HepG2 (cell line): Measurements from ENCODE around the gene ZNF865. TPM values are rescaled to one million over a fixed set of nuclear protein-coding genes. Genes with fewer than 3 reads are reported as not detected.

Experiments
- EHMT2 ChIP-seq: fragments of 200-600 bp; sonication (generic); IDR thresholded peaks from 2 replicates; pipeline ENCODE4 v1.7.0; 2017; ENCODE audit warnings: antibody characterized with exemption, low read depth, low read length, borderline replicate concordance
- NFE2 ChIP-seq: sonication (generic); formaldehyde crosslinking; IDR thresholded peaks from 2 replicates; pipeline ENCODE4 v1.4.0; 2020; ENCODE audit warnings: missing genetic modification reagents
- NFKB2 ChIP-seq: sonication (generic); formaldehyde crosslinking; IDR thresholded peaks from 2 replicates; pipeline ENCODE4 v1.4.0; 2020; ENCODE audit warnings: missing genetic modification reagents, borderline replicate concordance
- REPIN1 ChIP-seq: sonication (generic); formaldehyde crosslinking; IDR thresholded peaks from 2 replicates; pipeline ENCODE4 v1.8.0; 2022; ENCODE audit warnings: missing genetic modification reagents, low read depth, mild to moderate bottlenecking, borderline replicate concordance
- RXRB ChIP-seq: IDR thresholded peaks from 2 replicates; pipeline ENCODE4 v1.6.1; 2016; ENCODE audit warnings: borderline replicate concordance, missing genetic modification reagents, missing compliant biosample characterization
- SIX1 ChIP-seq: sonication (generic); formaldehyde crosslinking; IDR thresholded peaks from 2 replicates; pipeline ENCODE4 v1.4.0; 2020; ENCODE audit warnings: missing genetic modification reagents, borderline replicate concordance
- SRF ChIP-seq: IDR thresholded peaks from 2 replicates; pipeline ENCODE4 v1.6.1; 2011; ENCODE audit warnings: mild to moderate bottlenecking, low read depth, low read length, moderate library complexity
- STAG1 ChIP-seq: sonication (generic); formaldehyde crosslinking; IDR thresholded peaks from 2 replicates; pipeline ENCODE4 v1.4.0; 2020; ENCODE audit warnings: missing genetic modification reagents
- THRA ChIP-seq: sonication (generic); formaldehyde crosslinking; IDR thresholded peaks from 2 replicates; pipeline ENCODE4 v1.4.0; 2020; ENCODE audit warnings: missing genetic modification reagents, borderline replicate concordance
- ZBTB2 ChIP-seq: sonication (generic); formaldehyde crosslinking; IDR thresholded peaks from 2 replicates; pipeline ENCODE4 v1.8.0; 2022; ENCODE audit warnings: low read depth, missing genetic modification reagents
- ZFP82 ChIP-seq: sonication (generic); formaldehyde crosslinking; IDR thresholded peaks from 2 replicates; pipeline ENCODE4 v1.5.1; 2020; ENCODE audit warnings: mild to moderate bottlenecking, missing genetic modification reagents, borderline replicate concordance
- ZNF138 ChIP-seq: sonication (generic); formaldehyde crosslinking; IDR thresholded peaks from 2 replicates; pipeline ENCODE4 v1.5.0; 2020; ENCODE audit warnings: mild to moderate bottlenecking, low read depth, missing genetic modification reagents
- ZNF382 ChIP-seq: sonication (generic); formaldehyde crosslinking; IDR thresholded peaks from 2 replicates; pipeline ENCODE4 v1.5.0; 2020; ENCODE audit warnings: missing genetic modification reagents, mild to moderate bottlenecking, borderline replicate concordance
- ZSCAN20 ChIP-seq: sonication (generic); formaldehyde crosslinking; IDR thresholded peaks from 2 replicates; pipeline ENCODE4 v1.4.0; 2020; ENCODE audit warnings: missing genetic modification reagents, mild to moderate bottlenecking, borderline replicate concordance
- ZSCAN31 ChIP-seq: sonication (generic); formaldehyde crosslinking; IDR thresholded peaks from 2 replicates; pipeline ENCODE4 v1.5.0; 2020; ENCODE audit warnings: low read depth, mild to moderate bottlenecking, missing genetic modification reagents
- polyA plus RNA-seq, 8 experiments: library from polyadenylated mRNA; depleted of rRNA in 3 of 8; stranded (reverse) in 7 of 8; unstranded in 1 of 8; fragments of >200 nt; fragmentation: Illumina TruSeq in 4 of 8; extraction: Trizol in 4 of 8; gene quantifications; 2 replicates each; pipeline versions ENCODE4 v1.2.1 to v1.2.3, GENCODE V29; 2011 to 2016; ENCODE audit warnings: low read depth in 4 of 8, missing spikeins in 1 of 8, mixed read lengths in 1 of 8; ENCODE audit not compliant: insufficient read depth in 1 of 8
- total RNA-seq, 5 experiments: library from RNA; depleted of rRNA; stranded (reverse); fragments of >200 nt; fragmentation: Illumina TruSeq; extraction: Trizol; gene quantifications; 2 replicates each; pipeline ENCODE4 v1.2.3, GENCODE V29; 2016; ENCODE audit warnings: low read depth in 1 of 5
- TF ChIP-seq, protein P1 (sequence below): sonication (generic); formaldehyde crosslinking; IDR thresholded peaks from 2 replicates; pipeline ENCODE4 v1.4.0; 2020; ENCODE audit warnings: mild to moderate bottlenecking, low read depth, missing genetic modification reagents
- TF ChIP-seq, protein P2 (sequence below): fragments of 450-650 bp; IDR thresholded peaks from 2 replicates; pipeline ENCODE4 v1.6.1; 2016
- TF ChIP-seq, protein P3 (sequence below): sonication (generic); formaldehyde crosslinking; IDR thresholded peaks from 2 replicates; pipeline ENCODE4 v1.4.0; 2020; ENCODE audit warnings: low read depth, mild to moderate bottlenecking, missing genetic modification reagents
- TF ChIP-seq, protein P4 (sequence below): sonication (generic); formaldehyde crosslinking; IDR thresholded peaks from 2 replicates; pipeline ENCODE4 v1.4.0; 2020; ENCODE audit warnings: missing genetic modification reagents

ZNF865 gene
- total and polyA plus RNA-seq, 2 of the 13 experiments (the other 11 are each of a cell fraction or from before 2014, with no cell fraction given): 0.93 to 1.0 TPM

DNA sequence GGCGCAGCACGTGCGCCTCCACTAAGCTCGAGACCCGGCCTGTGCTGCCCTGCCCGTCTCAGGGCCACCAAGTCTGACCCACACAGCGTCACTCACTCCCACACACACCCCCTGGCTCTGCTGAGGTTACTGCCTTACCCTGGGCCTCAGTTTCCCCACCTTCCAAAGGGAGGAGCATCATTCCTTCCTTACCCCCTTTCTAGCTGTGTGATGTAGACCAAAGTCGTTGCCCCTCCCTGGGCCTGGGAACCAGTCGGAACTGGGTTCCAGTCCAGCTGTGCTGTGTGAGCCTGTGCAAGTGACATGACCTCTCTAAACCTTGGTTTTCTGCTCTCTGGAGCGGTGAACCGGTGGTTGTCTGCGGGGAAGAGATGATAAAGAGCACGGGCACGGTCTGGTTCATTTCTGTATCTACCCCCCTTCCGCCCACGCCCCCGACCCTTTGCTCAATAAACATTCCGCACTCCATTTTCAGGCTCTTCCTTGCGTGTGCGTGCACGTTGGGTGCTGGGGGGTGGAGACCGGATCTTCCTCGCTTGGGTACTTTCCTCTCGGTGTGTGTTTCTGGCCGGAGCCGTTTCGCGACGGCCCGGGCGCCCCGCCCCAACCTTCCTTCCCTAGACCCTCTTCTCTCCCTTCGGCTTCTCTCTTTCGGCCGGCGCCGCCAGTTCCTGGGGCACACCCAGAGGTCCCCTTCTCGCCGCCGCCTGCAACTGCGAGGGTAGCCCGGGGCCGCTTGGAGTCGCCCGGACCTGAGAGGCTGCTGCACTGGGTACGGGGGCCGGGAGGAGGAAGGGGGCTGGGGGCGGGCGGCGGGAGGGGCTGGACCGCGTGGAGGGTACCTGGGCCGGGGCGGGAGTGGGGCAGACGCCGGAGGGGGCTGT is 37.8 kb downstream of the ZNF865 start, which contains the start of gene ZNF581 (continued):
- TF ChIP-seq NFKB2 (CRISPR knock-in tag): no peak; the same call in 1 of the 2 replicates
- TF ChIP-seq, protein P1, sequence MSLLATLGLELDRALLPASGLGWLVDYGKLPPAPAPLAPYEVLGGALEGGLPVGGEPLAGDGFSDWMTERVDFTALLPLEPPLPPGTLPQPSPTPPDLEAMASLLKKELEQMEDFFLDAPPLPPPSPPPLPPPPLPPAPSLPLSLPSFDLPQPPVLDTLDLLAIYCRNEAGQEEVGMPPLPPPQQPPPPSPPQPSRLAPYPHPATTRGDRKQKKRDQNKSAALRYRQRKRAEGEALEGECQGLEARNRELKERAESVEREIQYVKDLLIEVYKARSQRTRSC (CRISPR knock-in tag): 0 out of 2 replicates have a peak, but pooled peaks have one; percentile 33
- TF ChIP-seq, protein P2, sequence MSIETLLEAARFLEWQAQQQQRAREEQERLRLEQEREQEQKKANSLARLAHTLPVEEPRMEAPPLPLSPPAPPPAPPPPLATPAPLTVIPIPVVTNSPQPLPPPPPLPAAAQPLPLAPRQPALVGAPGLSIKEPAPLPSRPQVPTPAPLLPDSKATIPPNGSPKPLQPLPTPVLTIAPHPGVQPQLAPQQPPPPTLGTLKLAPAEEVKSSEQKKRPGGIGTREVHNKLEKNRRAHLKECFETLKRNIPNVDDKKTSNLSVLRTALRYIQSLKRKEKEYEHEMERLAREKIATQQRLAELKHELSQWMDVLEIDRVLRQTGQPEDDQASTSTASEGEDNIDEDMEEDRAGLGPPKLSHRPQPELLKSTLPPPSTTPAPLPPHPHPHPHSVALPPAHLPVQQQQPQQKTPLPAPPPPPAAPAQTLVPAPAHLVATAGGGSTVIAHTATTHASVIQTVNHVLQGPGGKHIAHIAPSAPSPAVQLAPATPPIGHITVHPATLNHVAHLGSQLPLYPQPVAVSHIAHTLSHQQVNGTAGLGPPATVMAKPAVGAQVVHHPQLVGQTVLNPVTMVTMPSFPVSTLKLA: peak; percentile 19; the same call in 1 of the 2 replicates
- no peak; the same call in 1 of the 2 replicates for TF ChIP-seq ZFP82 (CRISPR knock-in tag)
- TF ChIP-seq ZSCAN31: 0 out of 2 replicates have a peak, but pooled peaks have one; percentile 58
- TF ChIP-seq, protein P3, sequence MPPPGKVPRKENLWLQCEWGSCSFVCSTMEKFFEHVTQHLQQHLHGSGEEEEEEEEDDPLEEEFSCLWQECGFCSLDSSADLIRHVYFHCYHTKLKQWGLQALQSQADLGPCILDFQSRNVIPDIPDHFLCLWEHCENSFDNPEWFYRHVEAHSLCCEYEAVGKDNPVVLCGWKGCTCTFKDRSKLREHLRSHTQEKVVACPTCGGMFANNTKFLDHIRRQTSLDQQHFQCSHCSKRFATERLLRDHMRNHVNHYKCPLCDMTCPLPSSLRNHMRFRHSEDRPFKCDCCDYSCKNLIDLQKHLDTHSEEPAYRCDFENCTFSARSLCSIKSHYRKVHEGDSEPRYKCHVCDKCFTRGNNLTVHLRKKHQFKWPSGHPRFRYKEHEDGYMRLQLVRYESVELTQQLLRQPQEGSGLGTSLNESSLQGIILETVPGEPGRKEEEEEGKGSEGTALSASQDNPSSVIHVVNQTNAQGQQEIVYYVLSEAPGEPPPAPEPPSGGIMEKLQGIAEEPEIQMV (CRISPR knock-in tag): no peak
- no peak for TF ChIP-seq SIX1 (CRISPR knock-in tag)
- TF ChIP-seq SRF: 0 out of 2 replicates have a peak, but pooled peaks have one; percentile 39
- no peak for TF ChIP-seq EHMT2
- no peak for TF ChIP-seq NFE2 (CRISPR knock-in tag)
- peak; percentile 52; the same call in 1 of the 2 replicates for TF ChIP-seq REPIN1 (CRISPR knock-in tag)
- TF ChIP-seq ZNF138 (CRISPR knock-in tag): no peak
- TF ChIP-seq, protein P4, sequence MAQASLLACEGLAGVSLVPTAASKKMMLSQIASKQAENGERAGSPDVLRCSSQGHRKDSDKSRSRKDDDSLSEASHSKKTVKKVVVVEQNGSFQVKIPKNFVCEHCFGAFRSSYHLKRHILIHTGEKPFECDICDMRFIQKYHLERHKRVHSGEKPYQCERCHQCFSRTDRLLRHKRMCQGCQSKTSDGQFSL: peak; percentile 94
- TF ChIP-seq STAG1 (CRISPR knock-in tag): no peak
- no peak for TF ChIP-seq ZNF382 (CRISPR knock-in tag)
- peak; percentile 66; the same call in 1 of the 2 replicates for TF ChIP-seq RXRB (CRISPR knock-in tag)
- 0 out of 2 replicates have a peak, but pooled peaks have one; percentile 28 for TF ChIP-seq ZSCAN20 (CRISPR knock-in tag)
- peak; percentile 37; the same call in 1 of the 2 replicates for TF ChIP-seq ZBTB2
- no peak; the same call in 1 of the 2 replicates for TF ChIP-seq THRA (CRISPR knock-in tag)
